Neural progenitor cell (in vitro differentiated cells): ENCODE results near the gene MIER2.

Experiments
- EZH2phosphoT487 ChIP-seq: fragments of 200-600 bp; sonication (generic); IDR thresholded peaks from 2 replicates; pipeline ENCODE4 v1.6.1; 2017; ENCODE audit warnings: antibody characterized with exemption
- TF ChIP-seq, protein P1 (sequence below): fragments of 200-600 bp; sonication (generic); IDR thresholded peaks from 2 replicates; pipeline ENCODE4 v1.5.1; 2017; ENCODE audit warnings: antibody characterized with exemption, mild to moderate bottlenecking

GRCh38 chr19:322616-323015, 22.0 kb downstream of the MIER2 start:
- TF ChIP-seq, protein P1, sequence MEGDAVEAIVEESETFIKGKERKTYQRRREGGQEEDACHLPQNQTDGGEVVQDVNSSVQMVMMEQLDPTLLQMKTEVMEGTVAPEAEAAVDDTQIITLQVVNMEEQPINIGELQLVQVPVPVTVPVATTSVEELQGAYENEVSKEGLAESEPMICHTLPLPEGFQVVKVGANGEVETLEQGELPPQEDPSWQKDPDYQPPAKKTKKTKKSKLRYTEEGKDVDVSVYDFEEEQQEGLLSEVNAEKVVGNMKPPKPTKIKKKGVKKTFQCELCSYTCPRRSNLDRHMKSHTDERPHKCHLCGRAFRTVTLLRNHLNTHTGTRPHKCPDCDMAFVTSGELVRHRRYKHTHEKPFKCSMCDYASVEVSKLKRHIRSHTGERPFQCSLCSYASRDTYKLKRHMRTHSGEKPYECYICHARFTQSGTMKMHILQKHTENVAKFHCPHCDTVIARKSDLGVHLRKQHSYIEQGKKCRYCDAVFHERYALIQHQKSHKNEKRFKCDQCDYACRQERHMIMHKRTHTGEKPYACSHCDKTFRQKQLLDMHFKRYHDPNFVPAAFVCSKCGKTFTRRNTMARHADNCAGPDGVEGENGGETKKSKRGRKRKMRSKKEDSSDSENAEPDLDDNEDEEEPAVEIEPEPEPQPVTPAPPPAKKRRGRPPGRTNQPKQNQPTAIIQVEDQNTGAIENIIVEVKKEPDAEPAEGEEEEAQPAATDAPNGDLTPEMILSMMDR: no peak
- TF ChIP-seq EZH2phosphoT487: no peak
